ENCODE data around the gene MTX3.

GRCh38 chr5:79963261-79964061 is 27.6 kb downstream of the MTX3 start:
- TF ChIP-seq CTCF (IDR thresholded peaks at IDR 0.05; ENCODE audit: extremely low read depth in 1 of 2, insufficient read depth in 1 of 2, low read depth in 1 of 2, low read length in 2 of 2) (no peak), POLR2A (IDR thresholded peaks at IDR 0.05; ENCODE audit: low read depth, low read length) (no peak), EZH2 (IDR thresholded peaks at IDR 0.05; ENCODE audit: borderline replicate concordance, low read depth, low read length, severe bottlenecking) (no peak), JUN (IDR thresholded peaks at IDR 0.05; ENCODE audit: borderline replicate concordance, insufficient read depth, insufficient read length, low read depth) (no peak), GATA2 (IDR thresholded peaks at IDR 0.05; ENCODE audit: insufficient read depth, insufficient read length, low read depth, low read length) (no peak), POLR2AphosphoS5 (IDR thresholded peaks at IDR 0.05; ENCODE audit: insufficient read depth, low read depth, low read length) (no peak), MYC (IDR thresholded peaks at IDR 0.05; ENCODE audit: low read depth, low read length) (no peak), MAX (IDR thresholded peaks at IDR 0.05; ENCODE audit: insufficient read depth, insufficient read length) (no peak)
